Aorta (tissue), 5 donors: ENCODE results near the gene TBC1D22A. TPM values are rescaled to one million over a fixed set of nuclear protein-coding genes. Genes with fewer than 3 reads are reported as not detected.

Experiments
- ATAC-seq: fragments of 200-7000 bp; cut with Tn5 transposase; one replicate; pipeline ENCODE4 v1.9.1; 2022; ENCODE audit warnings: moderate library complexity; ENCODE audit not compliant: low FRiP score
- DNase-seq, 2 donors: peaks; one replicate each; pipeline ENCODE4 v3.0.0-alpha.2; 2020
- H3K27ac ChIP-seq, 2 donors: one replicate each; pipeline ENCODE4 v1.5.1; 2013; ENCODE audit warnings: low read length in 2 of 2, mild to moderate bottlenecking in 2 of 2, moderate library complexity in 2 of 2, control low read depth in 1 of 2, inconsistent platforms in 1 of 2, low read depth in 1 of 2
- H3K27me3 ChIP-seq, 2 donors: one replicate each; pipeline ENCODE4 v1.6.1; 2013; ENCODE audit warnings: control low read depth in 1 of 2, low read length in 1 of 2, mild to moderate bottlenecking in 1 of 2, moderate library complexity in 1 of 2; ENCODE audit not compliant: insufficient read depth in 2 of 2, control insufficient read depth in 1 of 2
- H3K36me3 ChIP-seq, 2 donors: one replicate each; pipeline ENCODE4 v1.6.1; 2013; ENCODE audit warnings: control low read depth in 1 of 2, low read length in 1 of 2, mild to moderate bottlenecking in 1 of 2; ENCODE audit not compliant: insufficient read depth in 2 of 2, control insufficient read depth in 1 of 2
- H3K4me1 ChIP-seq, 2 donors: one replicate each; pipeline ENCODE4 v1.6.1; 2013; ENCODE audit warnings: low read length in 2 of 2, control low read depth in 1 of 2, mild to moderate bottlenecking in 1 of 2, moderate library complexity in 1 of 2; ENCODE audit not compliant: insufficient read depth in 2 of 2, control insufficient read depth in 1 of 2
- H3K4me3 ChIP-seq, 2 donors: one replicate each; pipeline ENCODE4 v1.5.1; 2013; ENCODE audit warnings: low read length in 2 of 2, control low read depth in 1 of 2, mild to moderate bottlenecking in 1 of 2
- H3K9me3 ChIP-seq: one replicate; pipeline ENCODE4 v1.6.1; 2013; ENCODE audit warnings: mild to moderate bottlenecking, low read length; ENCODE audit not compliant: control insufficient read depth
- WGBS, 2 donors: extraction: QIAGEN DNeasy Blood & Tissue Kit; methylation state at CpG; one replicate each; pipeline ENCODE4 v1.1.7; 2013; 5-methylcytosine and 5-hydroxymethylcytosine counted together
- intact Hi-C, 2 donors: fragments of 100-400 bp; cut with DNase I; formaldehyde crosslinking; loops; one replicate each; pipeline versions ENCODE4 v1.14.2 to v1.15.0; 2022
- polyA plus RNA-seq, 2 donors: library from polyadenylated mRNA; stranded (reverse); fragments of 200-250 nt; gene quantifications; one replicate each; pipeline ENCODE4 v1.2.3, GENCODE V29; 2013
- total RNA-seq, 2 donors: library from RNA; stranded (reverse); fragmentation: NEBNext Ultra II Directional; extraction: Animal tissue kit (Norgen Biotek cat#: 25700); gene quantifications; one replicate each; pipeline ENCODE4 v1.2.1, GENCODE V29; 2021
- donor health status: healthy with polysubstance abuse.
- donor health status: Bipolar disorder and iron deficiency.
- donor health status: DM: no; HTN: no; CAD: no.
- donor health status: DM: no; HTN: no; CAD: no.
- donor health status: DM: yes; HTN: yes; CAD: no.

Gene TBC1D22A
- total and polyA plus RNA-seq, 4 donors = 10.8 to 37.1 (median 17.9) TPM

DNA sequence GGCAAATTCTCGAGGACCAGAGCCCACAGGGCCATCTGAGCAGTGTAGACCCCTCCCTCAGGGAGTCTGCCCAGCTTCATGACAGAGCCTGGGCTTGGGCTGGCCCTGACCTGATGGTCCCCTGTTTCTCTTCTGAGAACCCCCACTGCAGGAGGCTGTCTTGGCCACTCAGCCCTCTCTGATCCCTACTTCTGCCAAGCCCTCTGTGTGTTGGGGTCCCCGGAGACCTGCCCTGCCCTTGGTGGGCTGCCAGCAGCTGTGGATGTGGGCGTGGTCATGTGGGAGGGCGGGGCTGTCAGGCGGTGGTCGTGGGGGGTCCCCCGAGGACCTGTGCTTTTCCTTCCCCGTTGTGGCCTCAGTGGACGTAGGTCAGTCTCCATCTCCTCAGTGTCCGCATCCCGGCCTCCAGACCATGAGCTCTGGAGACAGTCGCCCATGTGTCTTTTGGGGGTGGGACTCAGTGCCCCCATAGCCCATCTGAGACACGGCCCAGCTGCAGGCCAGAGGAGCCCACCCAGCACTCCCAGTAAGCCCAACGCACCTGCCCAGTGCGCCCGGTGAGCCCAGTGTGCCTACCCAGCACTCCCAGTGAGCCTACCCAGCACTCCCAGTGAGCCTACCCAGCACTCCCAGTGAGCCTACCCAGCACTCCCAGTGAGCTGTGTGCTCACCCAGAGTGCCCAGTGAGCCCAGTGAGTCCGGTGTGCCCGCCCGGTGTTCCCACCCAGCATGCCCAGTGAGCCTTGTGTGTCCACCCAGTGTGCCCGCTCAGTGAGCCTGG is 409.2 kb downstream of the TBC1D22A start:
- Histone ChIP-seq H3K4me1 (no peaks in the 10 kb centered on the region), H3K36me3 (peaks cover 0 to 4% of the 10 kb centered on the region in 2 donors), H3K27ac (no peak overlapping the region), H3K4me3 (no peak overlapping the region), H3K9me3 (peaks cover 2% of the 10 kb centered on the region), H3K27me3 (no peaks in the 10 kb centered on the region)
- DNase-seq (peak; percentile 41 to 74), ATAC-seq (no peak)
- 91 to 92% methylated on average over 20 of the region's 20 CpGs for WGBS, 2 donors
- intact Hi-C loops = no loop called here

DNA sequence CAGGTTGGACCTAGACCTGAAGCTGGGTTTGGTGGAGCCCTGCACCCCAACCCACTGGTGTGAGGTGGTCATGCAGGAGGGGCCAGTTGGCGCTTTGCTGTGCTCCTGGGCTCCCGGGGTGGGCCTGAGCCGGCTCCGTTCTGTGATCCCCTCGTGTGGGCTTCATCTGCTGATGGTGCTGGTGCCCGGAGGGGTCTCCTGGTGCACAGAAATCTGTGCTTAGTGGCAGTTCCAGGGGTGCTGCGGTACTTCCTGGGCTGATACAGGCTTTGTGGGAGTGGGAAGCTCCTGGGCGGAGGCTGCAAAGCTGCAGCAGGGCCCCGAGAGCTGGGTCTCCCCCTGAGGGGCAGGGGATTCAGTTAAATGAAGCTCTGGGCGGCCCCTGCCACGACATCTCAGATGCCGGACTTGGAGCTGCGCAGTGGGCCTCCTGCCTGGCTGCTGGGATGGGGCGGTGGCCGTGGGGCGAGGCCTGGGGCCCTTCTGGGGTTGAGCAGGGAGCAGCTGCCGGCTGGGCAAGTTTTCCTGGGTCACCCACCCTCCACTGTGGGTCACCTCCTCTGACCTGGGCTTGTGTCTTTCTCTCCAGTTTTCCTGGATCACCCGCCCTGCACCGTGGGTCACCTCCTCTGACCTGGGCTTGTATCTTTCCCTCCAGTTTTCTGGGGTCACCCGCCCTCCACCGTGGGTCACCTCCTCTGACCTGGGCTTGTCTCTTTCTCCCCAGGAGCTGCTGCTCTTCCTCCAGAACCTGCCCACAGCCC is 410.5 kb downstream of the TBC1D22A start:
- ATAC-seq (no peak), DNase-seq (peak; percentile 39 to 63)
- H3K36me3 ChIP-seq = peaks cover 0 to 6% of the 10 kb centered on the region in 2 donors
- 91 to 93% methylated on average over 21 of the region's 21 CpGs for WGBS, 2 donors
- no peak overlapping the region for H3K4me3 ChIP-seq
- intact Hi-C loops = no loop called here
- no peak overlapping the region for H3K27ac ChIP-seq
- H3K9me3 ChIP-seq = peaks cover 2% of the 10 kb centered on the region
- H3K27me3 ChIP-seq = no peaks in the 10 kb centered on the region
- no peaks in the 10 kb centered on the region for H3K4me1 ChIP-seq

DNA sequence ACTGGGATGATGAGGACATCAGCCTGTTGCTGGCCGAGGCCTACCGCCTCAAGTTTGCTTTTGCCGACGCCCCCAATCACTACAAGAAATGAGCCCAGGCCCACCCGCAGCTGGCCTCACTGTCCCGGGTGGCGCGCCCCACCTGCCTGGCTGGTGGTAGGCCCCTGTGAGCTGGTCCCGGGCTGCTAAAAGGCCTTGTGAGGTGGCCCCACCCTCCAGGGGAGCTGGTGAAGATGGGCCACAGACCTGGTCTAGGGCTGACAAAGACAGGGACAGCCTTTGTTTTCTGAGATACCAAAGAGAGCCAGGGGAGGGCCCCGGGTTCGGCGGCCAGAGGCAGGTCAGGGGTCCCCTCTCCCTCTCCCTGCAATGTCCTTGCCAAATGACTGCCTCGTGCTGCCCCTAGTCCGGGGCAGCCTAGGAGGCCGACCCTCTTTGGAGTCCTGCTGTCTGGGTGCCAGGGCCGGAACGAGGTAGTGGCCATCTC is 411.1 kb downstream of the TBC1D22A start:
- Histone ChIP-seq H3K4me1 (no peaks in the 10 kb centered on the region), H3K27me3 (no peaks in the 10 kb centered on the region), H3K9me3 (peaks cover 2% of the 10 kb centered on the region), H3K36me3 (peaks cover 0 to 6% of the 10 kb centered on the region in 2 donors), H3K4me3 (no peak overlapping the region), H3K27ac (no peak overlapping the region)
- intact Hi-C loops = no loop called here
- WGBS, 2 donors = 87 to 90% methylated on average over 16 to 17 of the region's 17 CpGs
- peak; percentile 26 to 51 for DNase-seq
- ATAC-seq = no peak

DNA sequence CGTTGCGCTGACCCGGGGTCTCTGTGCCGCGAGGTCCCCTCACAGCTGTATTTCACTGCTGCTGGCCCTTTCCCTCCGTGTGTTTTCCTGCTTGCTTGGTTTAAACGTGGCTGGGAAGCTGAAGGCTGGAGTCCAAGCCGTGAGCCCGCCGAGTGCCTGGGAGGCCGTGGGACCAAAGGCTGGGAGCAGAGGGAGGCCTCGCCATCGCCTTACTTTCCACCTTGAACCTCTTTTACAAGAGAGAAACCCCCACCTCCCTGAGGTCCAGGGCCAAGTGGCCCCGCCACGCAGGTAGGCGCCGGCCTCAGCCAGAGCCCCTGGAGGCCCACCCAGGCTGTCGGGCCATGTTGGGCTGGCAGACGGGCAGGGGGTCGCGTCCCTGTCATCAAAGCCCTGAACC is 411.6 kb downstream of the TBC1D22A start:
- ATAC-seq (no peak), DNase-seq (peak; percentile 27 to 48)
- no peak overlapping the region for H3K27ac ChIP-seq
- H3K36me3 ChIP-seq = peaks cover 0 to 6% of the 10 kb centered on the region in 2 donors
- H3K4me3 ChIP-seq = no peak overlapping the region
- H3K27me3 ChIP-seq = no peaks in the 10 kb centered on the region
- intact Hi-C loops = no loop called here
- H3K9me3 ChIP-seq = peaks cover 2% of the 10 kb centered on the region
- no peaks in the 10 kb centered on the region for H3K4me1 ChIP-seq
- WGBS, 2 donors = 95% methylated on average over 21 of the region's 21 CpGs

DNA sequence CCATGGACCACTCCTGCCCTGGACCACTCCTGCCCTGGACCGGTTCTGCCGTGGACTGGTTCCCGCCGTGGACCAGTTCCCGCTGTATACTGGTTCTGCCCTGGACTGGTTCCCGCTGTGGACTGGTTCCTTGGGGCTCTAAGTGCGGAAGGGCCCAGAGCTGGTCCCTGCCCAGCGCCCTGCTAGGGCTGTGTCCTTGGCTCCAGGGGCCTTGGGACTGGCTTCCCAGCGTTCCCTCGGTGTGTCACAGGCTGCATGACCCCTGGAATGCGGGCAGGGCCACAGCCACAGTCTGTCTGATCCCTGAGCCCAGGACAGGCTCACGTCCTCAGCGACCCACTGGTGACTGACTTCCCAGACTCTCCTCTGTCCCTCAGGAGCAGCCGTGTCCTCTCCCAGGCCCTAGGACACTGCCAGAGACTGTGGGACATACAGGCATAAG is 412.2 kb downstream of the TBC1D22A start:
- peak; percentile 46 for ATAC-seq
- WGBS, 2 donors = 87 to 89% methylated on average over 14 of the region's 14 CpGs
- H3K4me1 ChIP-seq = no peaks in the 10 kb centered on the region

DNA sequence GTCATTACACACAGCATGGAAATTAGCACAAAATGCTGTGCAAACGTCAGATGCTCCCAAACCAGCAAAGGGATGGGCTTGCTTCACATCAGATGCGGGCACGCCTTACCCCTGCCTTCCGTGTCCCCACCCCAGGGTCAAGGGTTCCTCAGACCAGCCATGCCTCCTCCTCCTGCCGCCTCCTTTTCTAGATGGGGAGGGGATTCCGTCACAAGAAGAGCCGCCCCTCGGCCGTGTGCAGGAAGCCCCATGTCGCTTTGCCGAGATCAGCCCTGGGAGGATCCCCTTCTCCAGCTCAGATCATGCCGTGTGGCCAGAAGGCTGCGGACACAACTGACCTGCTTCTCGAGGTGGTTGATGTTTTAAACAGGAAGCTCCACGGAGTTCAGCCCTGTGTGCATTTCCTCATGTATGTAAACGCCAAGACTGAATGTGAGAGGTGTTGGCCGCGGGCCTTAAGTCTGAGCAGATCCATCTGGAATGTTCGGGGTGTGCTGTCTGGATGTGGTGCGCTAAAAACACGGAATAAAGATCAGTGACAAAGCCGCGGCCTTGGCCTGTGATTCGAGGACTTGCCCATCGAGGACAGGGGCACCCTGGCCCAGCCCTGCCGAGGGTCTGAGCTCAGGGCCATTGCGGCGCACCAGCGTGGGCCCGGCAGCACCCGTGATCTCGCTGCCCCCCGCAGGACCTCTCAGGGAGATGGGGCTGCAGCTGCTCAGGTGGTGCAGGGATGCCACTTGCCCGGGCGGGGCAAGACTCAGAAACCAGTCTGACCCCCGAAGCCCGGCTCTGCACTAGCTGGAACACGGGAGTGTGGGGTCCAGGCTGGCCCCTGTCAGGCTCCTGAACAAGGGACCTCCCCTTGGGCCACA is 412.9 kb downstream of the TBC1D22A start:
- Histone ChIP-seq H3K4me3 (no peak overlapping the region), H3K27me3 (no peaks in the 10 kb centered on the region)

More for the DNA sequence above, 412.2 kb downstream of the TBC1D22A start:
- DNase-seq = peak; percentile 33 to 64
- peaks cover 0 to 6% of the 10 kb centered on the region in 2 donors for H3K36me3 ChIP-seq
- no peak overlapping the region for H3K4me3 ChIP-seq
- H3K27ac ChIP-seq = no peak overlapping the region
- no peaks in the 10 kb centered on the region for H3K27me3 ChIP-seq
- peaks cover 2% of the 10 kb centered on the region for H3K9me3 ChIP-seq
- intact Hi-C loops = no loop called here

DNA sequence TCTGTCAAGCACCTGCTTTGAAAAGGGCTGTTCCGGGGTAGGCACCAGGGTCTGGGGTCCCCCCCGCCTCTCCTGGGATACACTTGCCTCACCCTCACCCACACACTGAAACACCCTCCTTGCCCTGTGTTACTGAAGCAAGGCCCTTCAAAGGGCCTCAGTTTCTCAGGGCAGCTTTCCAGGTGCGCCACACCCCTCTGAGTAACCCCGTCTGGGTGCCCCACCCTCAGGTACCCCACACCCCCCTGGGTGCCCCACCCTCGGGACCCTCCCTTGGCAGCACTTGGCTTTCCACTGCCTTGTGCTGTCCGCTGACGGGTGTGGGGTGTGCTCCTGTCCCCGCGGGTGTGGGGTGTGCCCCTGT is 413.6 kb downstream of the TBC1D22A start:
- intact Hi-C loops = no loop called here
- H3K4me1 ChIP-seq = no peaks in the 10 kb centered on the region
- no peaks in the 10 kb centered on the region for H3K27me3 ChIP-seq
- H3K4me3 ChIP-seq = no peak overlapping the region
- DNase-seq = peak; percentile 22 to 62
- H3K36me3 ChIP-seq = peaks cover 0 to 6% of the 10 kb centered on the region in 2 donors
- no peak overlapping the region for H3K27ac ChIP-seq
- no peak for ATAC-seq
- 67 to 74% methylated on average over 8 to 9 of the region's 9 CpGs for WGBS, 2 donors
- peaks cover 2% of the 10 kb centered on the region for H3K9me3 ChIP-seq

More for the DNA sequence above, 412.9 kb downstream of the TBC1D22A start:
- WGBS, 2 donors = 86 to 91% methylated on average over 37 to 38 of the region's 38 CpGs
- Histone ChIP-seq H3K27ac (no peak overlapping the region), H3K9me3 (peaks cover 2% of the 10 kb centered on the region), H3K4me1 (no peaks in the 10 kb centered on the region), H3K36me3 (peaks cover 0 to 6% of the 10 kb centered on the region in 2 donors)
- DNase-seq = peak; percentile 44 to 61
- ATAC-seq = no peak
- intact Hi-C loops = no loop called here
